HUES64 (cell line): ENCODE results near the gene KRT13.
"Not testable (repeated sequence)": the region's sequence is repeated elsewhere in the genome, so short reads cannot be mapped to it uniquely, and the experiment has no call there.

Source experiments
- H3K27ac ChIP-seq: 2 replicates; pipeline ENCODE4 v1.7.0; 2013; ENCODE audit warnings: low read depth, low read length, inconsistent platforms
- H3K27me3 ChIP-seq: 2 replicates; pipeline ENCODE4 v1.6.1; 2013; ENCODE audit warnings: mild to moderate bottlenecking, low read length; ENCODE audit not compliant: insufficient read depth
- H3K36me3 ChIP-seq: 2 replicates; pipeline ENCODE4 v1.6.1; 2013; ENCODE audit warnings: mild to moderate bottlenecking, low read length; ENCODE audit not compliant: insufficient read depth
- H3K4me1 ChIP-seq: 2 replicates; pipeline ENCODE4 v1.6.1; 2013; ENCODE audit warnings: mild to moderate bottlenecking, low read length, moderate library complexity; ENCODE audit not compliant: insufficient read depth
- H3K4me3 ChIP-seq: 2 replicates; pipeline ENCODE4 v1.5.1; 2013; ENCODE audit warnings: mild to moderate bottlenecking, low read length, moderate library complexity
- H3K9ac ChIP-seq: 2 replicates; pipeline ENCODE4 v1.6.1; 2013; ENCODE audit warnings: mild to moderate bottlenecking, low read depth, low read length
- H3K9me3 ChIP-seq: 2 replicates; pipeline ENCODE4 v1.6.1; 2013; ENCODE audit warnings: low read depth, low read length; ENCODE audit not compliant: insufficient read depth
- WGBS: fragments of 150-250, 120-280 bp; methylation state at CpG from one replicate; pipeline ENCODE4 v1.1.7; 2013; ENCODE audit warnings: missing lambda C conversion rate; 5-methylcytosine and 5-hydroxymethylcytosine counted together

Gene KRT13

DNA sequence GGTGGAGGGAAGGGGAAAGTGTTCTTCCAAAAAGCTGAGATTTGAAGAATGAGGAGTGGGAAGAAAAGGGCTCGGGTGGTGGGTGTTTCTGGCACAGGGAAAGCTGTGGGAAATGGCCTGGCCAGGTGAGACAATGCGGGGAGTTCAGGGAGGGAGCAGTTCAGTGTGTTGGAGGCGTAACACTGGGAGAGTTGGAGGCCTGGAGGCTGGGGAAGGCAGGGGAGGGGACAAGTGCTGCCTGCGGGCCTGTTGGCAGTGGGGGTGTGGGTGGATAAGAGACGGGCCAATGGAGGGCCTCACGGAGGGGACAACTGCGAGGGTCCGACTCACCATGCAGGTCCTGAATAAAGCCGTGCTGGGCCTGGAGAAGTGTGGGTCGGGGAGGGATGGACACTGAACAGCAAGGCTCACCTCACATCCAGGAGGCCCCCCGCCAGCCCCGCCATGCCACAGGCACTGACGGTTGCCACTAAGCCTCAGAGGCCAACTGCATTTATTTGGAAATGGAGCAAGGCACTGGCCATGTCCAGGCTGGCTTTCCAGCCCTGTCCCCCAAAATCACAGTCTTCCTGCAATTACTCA, 40.5 kb upstream of the KRT13 start:
- Histone ChIP-seq H3K4me1 (peaks cover 13% of the 10 kb centered on the region; the same call in 1 of the 2 replicates), H3K9ac (no peak overlapping the region), H3K36me3 (no peaks in the 10 kb centered on the region), H3K27ac (no peak overlapping the region), H3K27me3 (no peaks in the 10 kb centered on the region; the same call in 1 of the 2 replicates), H3K4me3 (no peak overlapping the region), H3K9me3 (no peaks in the 10 kb centered on the region)
- 81% methylated on average over 13 of the region's 13 CpGs for WGBS

DNA sequence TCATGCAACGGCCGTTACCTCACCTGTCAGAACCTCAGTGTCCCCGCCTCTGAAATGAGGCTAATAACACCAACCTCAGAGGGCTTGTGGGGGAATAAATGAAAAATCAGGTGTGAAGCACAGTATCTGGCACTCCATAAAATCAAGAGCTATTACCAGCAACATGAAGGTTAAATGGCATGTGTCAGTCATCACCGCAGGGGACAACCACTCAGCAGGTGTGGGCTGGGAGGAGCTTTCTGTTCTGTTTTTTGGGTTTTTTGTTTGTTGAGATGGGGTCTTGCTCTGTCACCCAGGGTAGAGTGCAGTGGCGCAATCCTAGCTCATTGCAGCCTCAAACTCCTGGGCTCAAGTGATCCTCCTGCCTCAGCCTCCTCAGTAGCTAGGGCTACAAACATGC, 39.5 kb upstream of the KRT13 start:
- H3K9ac ChIP-seq: no peak overlapping the region
- WGBS: 79% methylated on average over 5 of the region's 5 CpGs
- peaks cover 13% of the 10 kb centered on the region; the same call in 1 of the 2 replicates for H3K4me1 ChIP-seq

DNA sequence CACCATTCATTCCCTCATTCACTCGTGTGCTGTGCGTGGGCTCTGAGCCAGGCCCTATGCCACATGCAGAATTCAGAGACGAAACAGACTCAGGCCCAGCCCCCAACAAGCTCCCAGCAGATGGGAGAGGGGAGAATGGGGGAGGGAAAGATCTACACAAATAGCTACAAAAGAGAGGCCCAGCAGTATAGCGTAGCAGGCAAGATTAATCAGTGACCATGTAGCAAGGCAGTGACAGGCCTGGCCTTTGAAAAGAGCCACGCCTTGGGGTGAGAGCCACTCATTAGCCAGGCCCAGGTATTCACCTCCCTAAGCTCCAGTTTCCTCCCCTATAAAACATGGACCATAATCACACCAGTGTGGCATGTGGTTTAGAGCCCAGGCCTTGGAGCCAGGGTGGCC, 39.1 kb upstream of the KRT13 start:
- H3K27ac ChIP-seq: no peak overlapping the region; the same call in 1 of the 2 replicates

More for the DNA sequence above, 39.5 kb upstream of the KRT13 start:
- H3K27me3 ChIP-seq: no peaks in the 10 kb centered on the region; the same call in 1 of the 2 replicates
- no peak overlapping the region for H3K4me3 ChIP-seq
- H3K27ac ChIP-seq: no peak overlapping the region; the same call in 1 of the 2 replicates
- H3K9me3 ChIP-seq: no peaks in the 10 kb centered on the region
- no peaks in the 10 kb centered on the region for H3K36me3 ChIP-seq

DNA sequence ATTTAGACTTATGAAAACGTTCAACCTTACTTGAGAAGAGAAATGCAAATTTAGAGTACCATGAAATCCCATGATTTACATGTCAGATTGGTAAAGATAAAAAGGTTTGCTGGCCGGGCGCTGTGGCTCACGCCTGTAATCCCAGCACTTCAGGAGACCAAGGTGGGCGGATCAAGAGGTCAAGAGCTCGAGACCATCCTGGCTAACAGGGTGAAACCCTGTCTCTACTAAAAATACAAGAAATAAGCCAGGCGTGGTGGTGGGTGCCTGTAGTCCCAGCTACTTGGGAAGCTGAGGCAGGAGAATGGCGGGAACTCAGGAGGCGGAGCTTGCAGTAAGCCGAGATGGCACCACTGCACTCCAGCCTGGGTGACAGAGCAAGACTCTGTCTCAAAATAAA, 37.4 kb upstream of the KRT13 start:
- not testable (repeated sequence) for H3K4me3 ChIP-seq, H3K27ac ChIP-seq, H3K36me3 ChIP-seq, H3K9ac ChIP-seq, H3K27me3 ChIP-seq, H3K9me3 ChIP-seq
- 86% methylated on average over 10 of the region's 10 CpGs for WGBS
- peaks cover 20% of the 10 kb centered on the region; the same call in 1 of the 2 replicates for H3K4me1 ChIP-seq

More for the DNA sequence above, 39.1 kb upstream of the KRT13 start:
- Histone ChIP-seq H3K36me3 (no peaks in the 10 kb centered on the region), H3K27me3 (no peaks in the 10 kb centered on the region; the same call in 1 of the 2 replicates), H3K9ac (no peak overlapping the region), H3K4me3 (no peak overlapping the region), H3K4me1 (peaks cover 13% of the 10 kb centered on the region; the same call in 1 of the 2 replicates), H3K9me3 (no peaks in the 10 kb centered on the region)
- 41% methylated on average over 5 of the region's 5 CpGs for WGBS

DNA sequence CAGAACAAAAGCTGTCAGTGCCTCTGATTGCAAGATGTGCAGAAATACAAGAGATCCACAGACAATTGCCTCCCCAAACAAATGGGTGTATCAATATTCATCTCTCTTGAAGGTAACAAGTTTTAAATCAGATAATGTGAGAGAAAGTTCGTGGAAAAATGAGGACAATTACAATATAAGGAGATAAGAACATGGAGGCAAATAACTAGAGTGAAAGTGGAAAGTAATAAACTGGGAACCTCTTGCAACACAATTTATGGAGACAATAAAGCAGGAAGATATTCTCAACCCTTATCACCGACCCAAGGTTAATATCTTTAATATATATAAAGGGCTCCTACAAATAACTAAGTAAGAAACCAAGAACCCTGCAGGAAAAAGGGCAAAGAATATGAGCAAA, 36.9 kb upstream of the KRT13 start:
- H3K27ac ChIP-seq: no peak overlapping the region
- H3K27me3 ChIP-seq: no peaks in the 10 kb centered on the region
- no peak overlapping the region for H3K4me3 ChIP-seq
- peaks cover 20% of the 10 kb centered on the region; the same call in 1 of the 2 replicates for H3K4me1 ChIP-seq
- H3K36me3 ChIP-seq: no peaks in the 10 kb centered on the region
- no peaks in the 10 kb centered on the region for H3K9me3 ChIP-seq
- H3K9ac ChIP-seq: no peak overlapping the region
- 88% methylated on average over 1 of the region's 2 CpGs for WGBS

DNA sequence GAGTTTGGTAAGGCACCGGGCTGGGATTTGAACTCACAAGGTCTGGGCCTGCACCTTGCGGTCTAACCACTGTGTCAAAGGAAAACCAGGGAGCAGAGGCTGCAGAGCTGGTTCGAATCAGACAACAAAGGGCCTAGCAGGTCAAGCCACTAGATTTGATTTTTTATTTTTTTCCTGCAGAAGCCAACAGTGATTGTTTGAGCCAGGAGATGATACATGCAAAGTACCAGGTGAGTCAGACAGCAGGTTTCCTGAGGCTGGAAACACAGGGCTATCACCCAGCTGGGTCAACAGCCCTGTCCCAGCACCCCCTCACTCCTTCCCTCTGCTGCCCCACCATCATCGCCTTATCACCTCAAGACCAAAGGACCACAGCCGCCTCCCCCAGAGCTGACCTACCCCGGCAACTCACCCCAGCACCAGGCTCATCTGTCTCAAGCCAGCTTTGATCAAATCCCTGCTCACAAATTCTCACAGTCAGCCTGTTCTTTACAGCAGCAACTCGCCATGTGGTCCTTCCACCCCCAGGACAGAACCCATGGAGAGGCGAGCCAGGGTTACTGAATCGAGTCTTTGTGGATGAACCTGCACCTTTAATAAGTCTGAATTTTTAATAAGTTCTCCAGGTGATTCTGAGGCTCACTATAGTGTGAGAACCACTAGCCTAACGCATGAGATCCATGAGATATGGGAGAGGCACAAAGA, 35.7 kb upstream of the KRT13 start:
- Histone ChIP-seq H3K9me3 (no peaks in the 10 kb centered on the region), H3K27me3 (no peaks in the 10 kb centered on the region), H3K36me3 (no peaks in the 10 kb centered on the region), H3K27ac (no peak overlapping the region), H3K9ac (no peak overlapping the region), H3K4me3 (no peak overlapping the region), H3K4me1 (peaks cover 20% of the 10 kb centered on the region; the same call in 1 of the 2 replicates)
- WGBS: 90% methylated on average over 10 of the region's 10 CpGs

DNA sequence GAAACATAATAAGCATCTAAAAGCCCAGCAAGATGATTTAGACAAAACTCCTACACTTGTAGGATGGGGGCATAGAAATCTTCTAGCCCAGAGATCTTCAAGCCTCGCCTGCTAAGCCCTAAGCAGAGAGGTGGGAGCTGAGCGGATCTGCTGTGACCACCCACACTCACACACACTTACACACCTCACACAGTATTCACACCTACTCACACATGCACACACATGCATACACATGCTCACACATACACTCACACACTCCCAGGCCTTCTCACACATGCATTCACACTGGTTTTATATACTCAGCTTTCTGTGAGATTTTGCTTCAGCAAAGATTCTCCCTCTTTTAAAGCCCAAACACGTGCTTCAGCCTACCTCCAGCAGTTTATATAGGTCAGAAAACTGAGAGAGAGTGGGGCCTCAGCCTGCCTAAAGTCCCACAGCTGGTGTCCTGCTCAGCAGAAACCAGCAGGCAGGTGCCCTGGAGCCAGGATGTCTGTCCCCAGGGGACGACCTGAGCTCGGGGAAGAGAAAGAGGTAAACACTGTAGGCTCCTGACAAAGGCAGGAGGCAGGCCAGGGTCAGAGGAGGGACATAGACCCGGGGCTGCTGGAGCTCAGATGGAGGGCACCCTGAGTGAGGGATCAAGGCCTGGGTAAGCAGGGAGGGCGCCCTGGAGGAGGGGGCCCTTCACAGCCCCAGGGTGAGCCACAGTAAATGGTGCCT, 34.7 kb upstream of the KRT13 start:
- H3K27ac ChIP-seq: peak overlapping the region; percentile 3; the same call in 1 of the 2 replicates
- peaks cover 20% of the 10 kb centered on the region; the same call in 1 of the 2 replicates for H3K4me1 ChIP-seq
- 57% methylated on average over 7 of the region's 7 CpGs for WGBS
- H3K27me3 ChIP-seq: no peaks in the 10 kb centered on the region
- H3K9me3 ChIP-seq: no peaks in the 10 kb centered on the region
- no peak overlapping the region for H3K4me3 ChIP-seq
- no peaks in the 10 kb centered on the region for H3K36me3 ChIP-seq
- H3K9ac ChIP-seq: no peak overlapping the region

DNA sequence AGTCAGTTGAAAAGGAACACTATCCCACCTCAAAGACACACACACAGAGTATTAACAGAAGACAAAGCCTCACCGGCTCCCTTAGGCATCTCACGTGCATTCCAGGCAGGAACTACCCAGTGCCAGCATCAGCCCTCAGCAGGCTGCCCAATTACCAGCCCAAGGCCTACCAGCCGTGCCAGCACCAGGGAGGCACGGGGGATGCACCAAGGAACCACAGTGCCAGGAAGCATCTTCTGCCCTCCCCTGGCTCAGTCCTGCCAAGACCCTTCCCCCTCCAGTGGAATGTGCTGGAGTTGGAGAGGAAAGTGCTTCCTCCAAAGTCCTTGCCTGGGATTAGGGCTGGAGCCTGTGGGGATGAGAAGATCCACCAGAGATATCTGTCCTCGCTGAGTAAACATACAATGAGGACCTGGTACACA, 33.7 kb upstream of the KRT13 start:
- no peak overlapping the region for H3K9ac ChIP-seq
- no peaks in the 10 kb centered on the region for H3K27me3 ChIP-seq
- no peak overlapping the region; the same call in 1 of the 2 replicates for H3K27ac ChIP-seq
- H3K4me3 ChIP-seq: no peak overlapping the region
- no peaks in the 10 kb centered on the region for H3K36me3 ChIP-seq
- H3K4me1 ChIP-seq: peaks cover 11% of the 10 kb centered on the region; the same call in 1 of the 2 replicates
- WGBS: 69% methylated on average over 5 of the region's 5 CpGs
- H3K9me3 ChIP-seq: no peaks in the 10 kb centered on the region

DNA sequence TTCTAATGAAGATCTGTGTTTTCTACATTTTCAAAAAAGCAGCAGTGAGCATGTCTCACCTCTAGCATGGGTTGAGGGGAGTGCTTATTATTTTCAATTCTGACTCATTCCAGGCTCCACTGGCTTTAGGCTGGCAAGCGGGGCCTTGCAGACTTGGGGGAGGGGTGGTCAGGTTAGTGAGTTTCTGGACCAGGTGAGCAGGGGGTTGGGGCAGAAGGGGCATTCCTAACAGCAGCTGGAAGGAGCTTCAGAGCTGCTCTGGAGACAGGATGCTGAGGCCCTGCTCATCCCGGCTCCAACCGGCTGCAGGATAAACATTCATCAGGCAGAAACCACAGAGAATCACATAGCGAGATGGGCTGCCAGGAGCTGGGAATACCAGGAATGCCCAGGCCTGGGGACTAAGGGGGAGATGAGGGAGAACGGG, 33.2 kb upstream of the KRT13 start:
- H3K36me3 ChIP-seq: no peaks in the 10 kb centered on the region
- H3K4me3 ChIP-seq: no peak overlapping the region
- H3K9ac ChIP-seq: no peak overlapping the region
- WGBS: 74% methylated on average over 5 of the region's 5 CpGs
- H3K27me3 ChIP-seq: no peaks in the 10 kb centered on the region
- peaks cover 11% of the 10 kb centered on the region; the same call in 1 of the 2 replicates for H3K4me1 ChIP-seq
- no peak overlapping the region; the same call in 1 of the 2 replicates for H3K27ac ChIP-seq
- H3K9me3 ChIP-seq: no peaks in the 10 kb centered on the region

DNA sequence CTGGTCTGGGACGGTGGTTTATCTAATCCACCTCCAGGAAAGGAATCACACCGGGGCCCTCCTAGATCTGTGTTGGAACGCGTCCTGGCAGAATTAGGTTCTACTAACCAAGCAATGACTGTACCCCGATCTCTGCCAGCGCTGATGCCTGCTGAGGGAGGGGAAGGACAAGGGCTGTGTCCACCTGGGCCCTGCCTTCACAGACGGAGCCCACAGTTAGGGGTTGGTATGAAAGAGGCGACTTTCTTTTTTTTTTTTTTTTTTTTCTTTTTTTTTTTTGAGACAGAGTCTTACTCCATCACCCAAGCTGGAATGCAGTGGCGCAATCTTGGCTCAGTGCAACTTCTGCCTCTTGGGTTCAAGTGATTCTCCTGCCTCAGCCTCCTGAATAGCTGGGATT, 32.6 kb upstream of the KRT13 start:
- WGBS: 90% methylated on average over 7 of the region's 9 CpGs
- Histone ChIP-seq H3K36me3 (no peaks in the 10 kb centered on the region), H3K9me3 (no peaks in the 10 kb centered on the region), H3K27me3 (no peaks in the 10 kb centered on the region), H3K4me1 (peaks cover 11% of the 10 kb centered on the region; the same call in 1 of the 2 replicates), H3K27ac (no peak overlapping the region), H3K9ac (no peak overlapping the region), H3K4me3 (no peak overlapping the region)

DNA sequence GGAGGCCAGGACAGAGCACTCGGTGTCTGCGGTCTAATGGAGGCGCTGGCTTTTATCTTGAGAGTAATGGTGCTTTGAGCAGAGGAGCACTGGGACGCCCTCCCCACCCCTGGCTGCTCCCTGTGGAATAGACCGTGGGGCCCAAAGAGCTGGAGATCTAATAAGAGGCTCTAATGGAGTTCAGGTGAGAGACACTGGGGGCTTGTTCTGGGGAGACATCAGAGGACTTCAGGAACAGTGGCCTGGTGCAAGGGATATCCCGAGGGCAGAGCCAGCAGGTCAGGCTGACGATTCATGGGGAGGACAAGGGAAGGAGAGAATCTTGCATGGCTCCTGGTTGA, 32.2 kb upstream of the KRT13 start:
- Histone ChIP-seq H3K36me3 (no peaks in the 10 kb centered on the region), H3K9me3 (no peaks in the 10 kb centered on the region), H3K27me3 (no peaks in the 10 kb centered on the region), H3K4me3 (no peak overlapping the region), H3K27ac (no peak overlapping the region), H3K9ac (no peak overlapping the region), H3K4me1 (peaks cover 11% of the 10 kb centered on the region; the same call in 1 of the 2 replicates)
- WGBS: 81% methylated on average over 7 of the region's 7 CpGs
